K562 (cell line): Measurements from ENCODE around the gene LCLAT1. TPM values are rescaled to one million over a fixed set of nuclear protein-coding genes. Genes with fewer than 3 reads are reported as not detected.

Experiments
- ATAC-seq: fragments of 200-7000 bp; cut with Tn5 transposase; 3 replicates; pipeline ENCODE4 v1.9.1; 2020; ENCODE audit warnings: moderate library complexity
- BruUV-seq: library from RNA; stranded (reverse); fragments of 400-500 nt; replicated peaks from 2 replicates; lab custom pipeline; 2021; lab: Mats Ljungman, UMichigan
- CTCF ChIA-PET: fragments of 300-600 bp; formaldehyde crosslinking; extraction: SDS; loops from one replicate; lab custom pipeline; 2021; ENCODE audit warnings: low intra/inter-chr PET ratio; lab: Yijun Ruan, JAX
- POLR2A ChIA-PET: fragments of 300-600, 350-650 bp; sonication (Branson Sonifier 250); formaldehyde crosslinking; extraction: SDS; loops from one replicate; lab custom pipeline; 2021; ENCODE audit warnings: antibody characterized with exemption, inconsistent platforms; lab: Yijun Ruan, JAX
- DNase-seq, 4 experiments: peaks; one replicate each; pipeline versions ENCODE4 v3.0.0 to v3.0.0-alpha.2; 2011 to 2018; ENCODE audit warnings: low spot score in 3 of 4, mixed read lengths in 3 of 4; ENCODE audit errors: extremely low read depth in 1 of 4
- FAIRE-seq: peaks from 2 replicates; lab custom pipeline; 2011; peaks lifted over from hg19 to GRCh38; lab: Jason Lieb, UNC
- H2AFZ ChIP-seq: 2 replicates; pipeline ENCODE4 v1.6.0; 2011; ENCODE audit warnings: low read depth, low read length, control low read depth, inconsistent platforms
- H3K27ac ChIP-seq: fragments of 200-600 bp; 3 replicates; pipeline ENCODE4 v1.8.0; 2011; ENCODE audit warnings: low read depth, mild to moderate bottlenecking, control low read depth, inconsistent platforms, low read length, moderate library complexity, mixed read lengths; ENCODE audit errors: extremely low read depth
- H3K27me3 ChIP-seq, 2 experiments: fragments of 300-600 bp in 1 of 2; 2 replicates in 1 of 2; 3 replicates in 1 of 2; pipeline versions ENCODE4 v1.6.0 to v1.8.0; 2011; ENCODE audit warnings: inconsistent platforms in 2 of 2, low read length in 2 of 2, mild to moderate bottlenecking in 1 of 2, mixed read lengths in 1 of 2, moderate library complexity in 1 of 2; ENCODE audit not compliant: control insufficient read depth in 2 of 2, insufficient read depth in 2 of 2
- H3K36me3 ChIP-seq: fragments of 300-600 bp; 3 replicates; pipeline ENCODE4 v1.8.0; 2011; ENCODE audit warnings: mild to moderate bottlenecking, low read length, inconsistent platforms; ENCODE audit not compliant: control insufficient read depth, insufficient read depth
- H3K4me1 ChIP-seq, 2 experiments: fragments of 200-600 bp in 1 of 2; replicated peaks in 1 of 2; 2 replicates in 1 of 2; 3 replicates in 1 of 2; pipeline versions ENCODE4 v1.5.1 to v1.8.0; 2011; ENCODE audit warnings: inconsistent platforms in 2 of 2, low read length in 2 of 2, mild to moderate bottlenecking in 1 of 2, mixed read lengths in 1 of 2, moderate library complexity in 1 of 2; ENCODE audit not compliant: control insufficient read depth in 2 of 2, insufficient read depth in 2 of 2
- H3K4me2 ChIP-seq: 2 replicates; pipeline ENCODE4 v1.6.1; 2011; ENCODE audit warnings: low read length, control low read depth, inconsistent platforms, mixed read lengths; ENCODE audit not compliant: insufficient read depth
- H3K4me3 ChIP-seq: fragments of 200-600 bp; sonication (generic), shearing (Covaris generic); 2 replicates; pipeline ENCODE4 v1.5.1; 2016; ENCODE audit warnings: control low read depth, inconsistent platforms
- H3K79me2 ChIP-seq: fragments of 200-600 bp; 3 replicates; pipeline ENCODE4 v1.8.0; 2011; ENCODE audit warnings: low read length, inconsistent platforms; ENCODE audit not compliant: control insufficient read depth, insufficient read depth
- H3K9ac ChIP-seq, 2 experiments: 2 replicates each; pipeline versions ENCODE4 v1.6.0 to v1.6.1; 2011; ENCODE audit warnings: low read depth in 2 of 2, low read length in 2 of 2, control low read depth in 1 of 2, inconsistent platforms in 1 of 2, mild to moderate bottlenecking in 1 of 2, mixed read lengths in 1 of 2; ENCODE audit not compliant: insufficient read depth in 1 of 2
- H3K9me1 ChIP-seq: one replicate; pipeline ENCODE4 v1.6.0; 2011; ENCODE audit warnings: inconsistent platforms, mild to moderate bottlenecking, low read length, moderate library complexity; ENCODE audit not compliant: control insufficient read depth, insufficient read depth
- H3K9me3 ChIP-seq: replicated peaks from 2 replicates; pipeline ENCODE4 v1.5.1; 2011; ENCODE audit warnings: low read depth, low read length, inconsistent platforms; ENCODE audit not compliant: control insufficient read depth, insufficient read depth
- H4K20me1 ChIP-seq: replicated peaks from 2 replicates; pipeline ENCODE4 v1.6.1; 2011; ENCODE audit warnings: low read length, inconsistent platforms, mixed read lengths; ENCODE audit not compliant: control insufficient read depth, insufficient read depth
- CBX2 ChIP-seq: fragments of 200-600 bp; sonication (generic); IDR thresholded peaks from one replicate; pipeline ENCODE4 v1.6.1; 2012; ENCODE audit warnings: mild to moderate bottlenecking, low read length, inconsistent platforms; ENCODE audit not compliant: insufficient read depth, poor library complexity, severe bottlenecking
- FOXA1 ChIP-seq: fragments of 450-650 bp; IDR thresholded peaks from 2 replicates; pipeline ENCODE4 v1.6.1; 2016; ENCODE audit warnings: mild to moderate bottlenecking, borderline replicate concordance
- HMG20B ChIP-seq: fragments of 250-450 bp; sonication (Bioruptor Pico); IDR thresholded peaks from 2 replicates; pipeline ENCODE4 v1.5.0; 2021; ENCODE audit warnings: mild to moderate bottlenecking
- NCOA6 ChIP-seq: fragments of 450-650 bp; IDR thresholded peaks from 2 replicates; pipeline ENCODE4 v1.6.1; 2017; ENCODE audit warnings: mild to moderate bottlenecking
- NELFE ChIP-seq: IDR thresholded peaks from 2 replicates; pipeline ENCODE4 v1.6.1; 2011; ENCODE audit warnings: mild to moderate bottlenecking; ENCODE audit not compliant: insufficient read depth, insufficient read length
- PHF8 ChIP-seq: fragments of 200-600 bp; sonication (generic); IDR thresholded peaks from 2 replicates; pipeline ENCODE4 v1.6.1; 2012; ENCODE audit warnings: mixed run types, mild to moderate bottlenecking, inconsistent platforms, low read length, moderate library complexity, borderline replicate concordance
- POLR2H ChIP-seq: IDR thresholded peaks from 2 replicates; pipeline ENCODE4 v1.6.1; 2016; ENCODE audit warnings: missing genetic modification characterization, low read depth, mild to moderate bottlenecking, control low read depth, missing compliant biosample characterization, moderate library complexity
- RBM34 ChIP-seq: fragments of 200-400 bp; formaldehyde crosslinking; IDR thresholded peaks from 2 replicates; pipeline ENCODE4 v1.6.1; 2018; ENCODE audit warnings: low read length, borderline replicate concordance; ENCODE audit not compliant: insufficient read depth
- SAFB2 ChIP-seq: fragments of 200-400 bp; formaldehyde crosslinking; IDR thresholded peaks from 2 replicates; pipeline ENCODE4 v1.6.1; 2018; ENCODE audit warnings: borderline replicate concordance, low read length, low read depth, moderate library complexity; ENCODE audit not compliant: severe bottlenecking
- ZNF764 ChIP-seq: fragments of 250-450 bp; sonication (Bioruptor Pico); IDR thresholded peaks from 2 replicates; pipeline ENCODE4 v1.4.0; 2020; ENCODE audit warnings: low read depth, mild to moderate bottlenecking, moderate library complexity
- WGBS: fragments of 100-300 bp; shearing (Covaris generic); methylation state at CpG from one replicate; pipeline ENCODE4 v1.1.6; 2016; ENCODE audit warnings: low coverage, mixed read lengths; ENCODE audit not compliant: insufficient coverage; ENCODE audit errors: missing lambda C conversion rate; 5-methylcytosine and 5-hydroxymethylcytosine counted together
- in situ Hi-C: fragments of 300-500 bp; cut with MboI; formaldehyde crosslinking; loops from 4 replicates; pipeline ENCODE4 v1.15.0; 2018; ENCODE audit warnings: inconsistent platforms, mixed read lengths
- intact Hi-C: fragments of 100-400 bp; cut with micrococcal nuclease; formaldehyde crosslinking; loops from 2 replicates; pipeline ENCODE4 v1.14.2; 2022
- polyA plus RNA-seq, 8 experiments: library from polyadenylated mRNA; depleted of rRNA in 4 of 8; stranded (reverse) in 5 of 8; unstranded in 3 of 8; fragments of >200 nt; fragmentation: Nextera tagmentation in 2 of 8; fragmentation: Illumina TruSeq in 1 of 8; extraction: Ambion mirVana in 2 of 8; extraction: Trizol in 1 of 8; gene quantifications; 2 replicates each; pipeline versions ENCODE4 v1.2.1 to v1.2.3, GENCODE V29; 2011 to 2014; ENCODE audit warnings: inconsistent platforms in 1 of 8, missing spikeins in 1 of 8
- total RNA-seq, 7 experiments: library from RNA; depleted of rRNA in 6 of 7; stranded (reverse); fragments of >200 nt in 6 of 7; fragmentation: Illumina TruSeq in 2 of 7; extraction: Trizol in 2 of 7; gene quantifications; 2 replicates each; pipeline versions ENCODE4 v1.2.1 to v1.2.3, GENCODE V29; 2011 to 2021; ENCODE audit warnings: low replicate concordance in 1 of 7
- TF ChIP-seq, protein P1 (sequence below): fragments of 250-450 bp; sonication (Bioruptor Pico); IDR thresholded peaks from 2 replicates; pipeline ENCODE4 v1.8.0; 2021; ENCODE audit warnings: borderline replicate concordance, mild to moderate bottlenecking, moderate library complexity; ENCODE audit not compliant: poor library complexity, severe bottlenecking
- TF ChIP-seq, protein P2 (sequence below): fragments of 250-450 bp; sonication (Bioruptor Pico); IDR thresholded peaks from 2 replicates; pipeline ENCODE4 v1.5.0; 2020; ENCODE audit warnings: mild to moderate bottlenecking
- TF ChIP-seq, protein P3 (sequence below): fragments of 250-450 bp; sonication (Bioruptor Pico); IDR thresholded peaks from 2 replicates; pipeline ENCODE4 v1.6.1; 2021; ENCODE audit warnings: mild to moderate bottlenecking

The LCLAT1 gene
- total and polyA plus RNA-seq, 9 of the 15 experiments (the other 6 are each of a cell fraction or from before 2014, with no cell fraction given), result 8.9 to 63.3 (median 25.4) TPM

DNA sequence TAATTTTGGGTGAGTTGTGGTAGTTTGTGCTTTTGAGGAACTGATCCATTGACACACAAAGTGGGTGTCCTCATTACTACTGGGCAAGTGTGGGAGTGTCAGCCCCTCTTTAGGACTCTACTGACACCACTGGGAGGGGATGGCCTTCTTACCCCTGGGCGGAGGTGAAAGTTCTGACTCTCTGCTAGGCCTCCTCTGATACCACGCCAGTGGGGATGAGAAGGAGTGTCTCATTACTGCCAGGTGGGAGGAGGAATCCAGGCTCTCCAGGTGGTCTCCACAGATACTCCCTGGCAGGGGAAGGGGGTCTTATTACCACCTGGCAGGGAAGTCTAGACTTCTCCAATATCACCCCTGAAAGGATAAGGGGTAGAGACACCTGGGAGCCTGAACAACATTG, 9.1 kb downstream of the LCLAT1 start:
- peaks cover 11% of the 10 kb centered on the region for H4K20me1 ChIP-seq
- no TSS peak for BruUV-seq

More for the DNA sequence above, 9.1 kb downstream of the LCLAT1 start:
- peak overlapping the region in 1 of 2 experiments; percentile 33; a peak in 1 of 4 replicates for H3K9ac ChIP-seq
- intact Hi-C loops, result no loop called here
- no peaks in the 10 kb centered on the region for H3K27me3 ChIP-seq
- CTCF ChIA-PET, result no interaction called here
- no peaks in the 10 kb centered on the region for H3K9me3 ChIP-seq
- H3K4me2 ChIP-seq, result no peak overlapping the region
- no peak overlapping the region for H3K27ac ChIP-seq
- peaks cover 11 to 12% of the 10 kb centered on the region in 2 experiments; a peak in 4 of 5 replicates for H3K4me1 ChIP-seq
- H3K79me2 ChIP-seq, result peaks cover 91% of the 10 kb centered on the region
- 61% methylated on average over 2 of the region's 2 CpGs for WGBS
- no peak overlapping the region for H3K4me3 ChIP-seq
- TF ChIP-seq SAFB2 (no peak), CBX2 (no peak), FOXA1 (no peak), ZNF764 (CRISPR knock-in tag) (no peak), HMG20B (CRISPR knock-in tag) (no peak), NCOA6 (no peak), PHF8 (no peak), NELFE (no peak), RBM34 (no peak), POLR2H (no peak)
- TF ChIP-seq, protein P1, sequence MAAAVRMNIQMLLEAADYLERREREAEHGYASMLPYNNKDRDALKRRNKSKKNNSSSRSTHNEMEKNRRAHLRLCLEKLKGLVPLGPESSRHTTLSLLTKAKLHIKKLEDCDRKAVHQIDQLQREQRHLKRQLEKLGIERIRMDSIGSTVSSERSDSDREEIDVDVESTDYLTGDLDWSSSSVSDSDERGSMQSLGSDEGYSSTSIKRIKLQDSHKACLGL (CRISPR knock-in tag), result no peak
- TF ChIP-seq, protein P2, sequence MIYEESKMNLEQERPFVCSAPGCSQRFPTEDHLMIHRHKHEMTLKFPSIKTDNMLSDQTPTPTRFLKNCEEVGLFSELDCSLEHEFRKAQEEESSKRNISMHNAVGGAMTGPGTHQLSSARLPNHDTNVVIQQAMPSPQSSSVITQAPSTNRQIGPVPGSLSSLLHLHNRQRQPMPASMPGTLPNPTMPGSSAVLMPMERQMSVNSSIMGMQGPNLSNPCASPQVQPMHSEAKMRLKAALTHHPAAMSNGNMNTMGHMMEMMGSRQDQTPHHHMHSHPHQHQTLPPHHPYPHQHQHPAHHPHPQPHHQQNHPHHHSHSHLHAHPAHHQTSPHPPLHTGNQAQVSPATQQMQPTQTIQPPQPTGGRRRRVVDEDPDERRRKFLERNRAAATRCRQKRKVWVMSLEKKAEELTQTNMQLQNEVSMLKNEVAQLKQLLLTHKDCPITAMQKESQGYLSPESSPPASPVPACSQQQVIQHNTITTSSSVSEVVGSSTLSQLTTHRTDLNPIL, result no peak
- TF ChIP-seq, protein P3, sequence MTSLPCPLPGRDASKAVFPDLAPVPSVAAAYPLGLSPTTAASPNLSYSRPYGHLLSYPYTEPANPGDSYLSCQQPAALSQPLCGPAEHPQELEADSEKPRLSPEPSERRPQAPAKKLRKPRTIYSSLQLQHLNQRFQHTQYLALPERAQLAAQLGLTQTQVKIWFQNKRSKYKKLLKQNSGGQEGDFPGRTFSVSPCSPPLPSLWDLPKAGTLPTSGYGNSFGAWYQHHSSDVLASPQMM (CRISPR knock-in tag), result no peak
- no peak for DNase-seq
- H3K36me3 ChIP-seq, result peaks cover 2% of the 10 kb centered on the region; the same call in 2 of the 3 replicates
- in situ Hi-C loops, result no loop called here
- H2AFZ ChIP-seq, result no peak overlapping the region
- POLR2A ChIA-PET, result no interaction called here
- no peaks in the 10 kb centered on the region for H3K9me1 ChIP-seq
- peak; percentile 73 for ATAC-seq
- no peak for FAIRE-seq
